Breast epithelium (tissue), 3 donors: ENCODE data around the gene FAT1.

Source experiments
- CTCF ChIP-seq, 3 donors: fragments of 450-650 bp; IDR thresholded peaks; one replicate each; pipeline ENCODE4 v1.5.1; 2016 to 2017; ENCODE audit warnings: antibody characterized with exemption in 3 of 3, mild to moderate bottlenecking in 3 of 3, moderate library complexity in 3 of 3
- POLR2A ChIP-seq: fragments of 450-650 bp; IDR thresholded peaks from one replicate; pipeline ENCODE4 v1.6.1; 2016; ENCODE audit warnings: antibody characterized with exemption, mild to moderate bottlenecking, moderate library complexity

GRCh38 chr4:186644311-186644638 is 79.4 kb downstream of the FAT1 start:
- TF ChIP-seq CTCF (IDR thresholded peaks at IDR 0.05) (no peak), POLR2A (no peak)
